Ascending aorta (tissue), 2 donors: ENCODE results near the gene CDH23. TPM values are rescaled to one million over a fixed set of nuclear protein-coding genes. Genes with fewer than 3 reads are reported as not detected.

Experiments
- DNase-seq, 2 donors: peaks; one replicate each; pipeline ENCODE4 v3.0.0-alpha.2; 2019; ENCODE audit warnings: low spot score in 2 of 2
- H3K27ac ChIP-seq, 2 donors: fragments of 200-600 bp; sonication (generic); one replicate each; pipeline ENCODE4 v1.5.1; 2016 to 2017; ENCODE audit warnings: mild to moderate bottlenecking in 1 of 2
- H3K27me3 ChIP-seq: fragments of 200-600 bp; sonication (generic); one replicate; pipeline ENCODE4 v1.5.1; 2017
- H3K36me3 ChIP-seq, 2 donors: fragments of 200-600 bp; sonication (generic); one replicate each; pipeline ENCODE4 v1.5.1; 2016
- H3K4me1 ChIP-seq, 2 donors: fragments of 200-600 bp; sonication (generic); one replicate each; pipeline ENCODE4 v1.5.1; 2016 to 2017; ENCODE audit warnings: mild to moderate bottlenecking in 1 of 2
- H3K4me3 ChIP-seq, 2 donors: fragments of 200-600 bp; sonication (generic); one replicate each; pipeline ENCODE4 v1.5.1; 2016 to 2017; ENCODE audit warnings: mild to moderate bottlenecking in 1 of 2
- H3K9me3 ChIP-seq, 2 donors: fragments of 200-600 bp; sonication (generic); one replicate each; pipeline ENCODE4 v1.5.1; 2016
- CTCF ChIP-seq, 3 experiments: fragments of 200-600 bp in 2 of 3; fragments of 450-650 bp in 1 of 3; sonication (generic) in 2 of 3; IDR thresholded peaks; one replicate each; pipeline ENCODE4 v1.5.1; 2016 to 2019; ENCODE audit warnings: antibody characterized with exemption in 3 of 3, mild to moderate bottlenecking in 1 of 3, moderate library complexity in 1 of 3
- intact Hi-C: fragments of 100-400 bp; cut with DNase I; formaldehyde crosslinking; loops from one replicate; pipeline ENCODE4 v1.15.1; 2023
- total RNA-seq: library from RNA; depleted of rRNA; stranded (reverse); fragments of >200 nt; gene quantifications from one replicate; pipeline ENCODE4 v1.1.0, GENCODE V29; 2016

CDH23 gene
- total RNA-seq, 1 donor from 2014 or later = 40.9 TPM

GRCh38 chr10:71561003-71561574, 164.4 kb downstream of the CDH23 start:
- intact Hi-C loops = no loop called here
- Histone ChIP-seq H3K27ac (no peak overlapping the region), H3K9me3 (no peaks in the 10 kb centered on the region), H3K27me3 (no peaks in the 10 kb centered on the region), H3K4me3 (no peak overlapping the region), H3K36me3 (no peaks in the 10 kb centered on the region), H3K4me1 (no peaks in the 10 kb centered on the region)
- no peak for DNase-seq
- TF ChIP-seq CTCF (IDR thresholded peaks at IDR 0.05) = no peak

- Histone ChIP-seq H3K27me3 (no peaks in the 10 kb centered on the region), H3K4me1 (no peaks in the 10 kb centered on the region), H3K9me3 (no peaks in the 10 kb centered on the region), H3K36me3 (no peaks in the 10 kb centered on the region), H3K4me3 (no peak overlapping the region), H3K27ac (no peak overlapping the region)
- intact Hi-C loops = no loop called here
- no peak for DNase-seq
- no peak for TF ChIP-seq CTCF (IDR thresholded peaks at IDR 0.05)
These were observed 165.5 kb downstream of the CDH23 start for GRCh38 chr10:71562181-71562580.

GRCh38 chr10:71562904-71563303, 166.2 kb downstream of the CDH23 start:
- Histone ChIP-seq H3K27ac (no peak overlapping the region), H3K9me3 (no peaks in the 10 kb centered on the region), H3K36me3 (no peaks in the 10 kb centered on the region), H3K4me3 (no peak overlapping the region), H3K4me1 (no peaks in the 10 kb centered on the region), H3K27me3 (no peaks in the 10 kb centered on the region)
- intact Hi-C loops = no loop called here
- TF ChIP-seq CTCF (IDR thresholded peaks at IDR 0.05) = no peak
- no peak for DNase-seq

GRCh38 chr10:71564194-71564820, 167.6 kb downstream of the CDH23 start:
- Histone ChIP-seq H3K27ac (no peak overlapping the region), H3K36me3 (no peaks in the 10 kb centered on the region), H3K4me1 (no peaks in the 10 kb centered on the region), H3K4me3 (no peak overlapping the region), H3K9me3 (no peaks in the 10 kb centered on the region), H3K27me3 (no peaks in the 10 kb centered on the region)
- TF ChIP-seq CTCF (IDR thresholded peaks at IDR 0.05) = no peak
- intact Hi-C loops = no loop called here
- no peak for DNase-seq

- H3K9me3 ChIP-seq = no peaks in the 10 kb centered on the region
- H3K27me3 ChIP-seq = no peaks in the 10 kb centered on the region
- intact Hi-C loops = no loop called here
- no peak overlapping the region for H3K27ac ChIP-seq
- no peak for DNase-seq
- TF ChIP-seq CTCF (IDR thresholded peaks at IDR 0.05) = no peak
- no peaks in the 10 kb centered on the region for H3K36me3 ChIP-seq
- no peak overlapping the region for H3K4me3 ChIP-seq
- H3K4me1 ChIP-seq = no peaks in the 10 kb centered on the region
These were observed 168.7 kb downstream of the CDH23 start for GRCh38 chr10:71565284-71566000.
